ENCODE data around the gene KRT10.
"Not testable (repeated sequence)": the region's sequence is repeated elsewhere in the genome, so short reads cannot be mapped to it uniquely, and the experiment has no call there.

KRT10 gene

DNA sequence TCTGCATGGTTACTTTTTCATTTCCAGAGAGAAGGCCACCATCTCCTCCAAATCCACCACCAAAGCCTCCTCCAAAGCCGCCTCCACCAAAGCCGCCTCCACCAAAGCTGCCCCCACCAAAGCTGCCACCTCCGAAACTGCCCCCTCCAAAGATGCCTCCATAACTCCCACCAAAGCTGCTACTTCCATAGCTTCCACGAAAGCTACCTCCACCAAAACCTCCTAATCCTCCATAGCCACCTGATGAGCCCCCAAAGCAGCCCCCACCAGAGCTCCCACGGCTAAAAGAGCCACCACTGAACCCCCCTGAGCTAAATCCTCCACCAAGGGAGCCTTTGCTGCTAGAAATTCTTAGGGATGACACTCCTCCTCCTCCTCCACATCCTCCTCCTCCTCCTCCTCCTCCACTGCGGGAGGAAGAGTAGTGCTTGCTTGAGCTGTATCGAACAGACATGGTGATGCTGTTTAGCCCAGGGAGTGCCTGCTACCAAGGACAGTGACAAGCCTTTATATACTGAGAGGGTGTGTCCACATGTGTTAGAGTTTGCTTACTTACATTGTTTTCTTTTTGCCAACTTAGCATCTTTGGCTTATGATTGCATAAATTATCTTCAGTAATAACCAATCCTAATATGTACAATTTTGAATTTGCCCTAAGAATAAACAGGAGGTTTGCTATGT is at the start of gene KRT10:
Gene KRT10 (minus strand): TSS at position 483 of the 681 bp plus-strand sequence. CDS start 29 bp downstream, at position 454.
- Histone ChIP-seq H3K4me3 (ENCODE audit: low read length) (no peak within 1 kb of the TSS), H3K36me3 (ENCODE audit: control insufficient read depth, low read depth, low read length) (peaks cover 2% of the 10 kb centered on the region), H3K27me3 (ENCODE audit: control insufficient read depth, insufficient read depth, low read length) (peaks cover 27% of the 10 kb centered on the region), H3K27ac (ENCODE audit: low read length) (no peak within 1 kb of the TSS), H3K9me3 (ENCODE audit: control insufficient read depth, low read depth, low read length) (no peaks in the 10 kb centered on the region), H3K4me1 (ENCODE audit: control insufficient read depth, low read depth, low read length) (no peaks in the 10 kb centered on the region), H3K9ac (ENCODE audit: low read length) (no peak within 1 kb of the TSS)

- Histone ChIP-seq H3K9ac (ENCODE audit: low read length) (no peak overlapping the region), H3K9me3 (ENCODE audit: control insufficient read depth, low read depth, low read length) (no peaks in the 10 kb centered on the region), H3K36me3 (ENCODE audit: control insufficient read depth, low read depth, low read length) (no peaks in the 10 kb centered on the region), H3K27me3 (ENCODE audit: control insufficient read depth, insufficient read depth, low read length) (no peaks in the 10 kb centered on the region), H3K27ac (ENCODE audit: low read length) (no peak overlapping the region), H3K4me1 (ENCODE audit: control insufficient read depth, low read depth, low read length) (peaks cover 9% of the 10 kb centered on the region), H3K4me3 (ENCODE audit: low read length) (no peak overlapping the region)
Measured at GRCh38 chr17:40871316-40871715, 48.9 kb upstream of the KRT10 start.

DNA sequence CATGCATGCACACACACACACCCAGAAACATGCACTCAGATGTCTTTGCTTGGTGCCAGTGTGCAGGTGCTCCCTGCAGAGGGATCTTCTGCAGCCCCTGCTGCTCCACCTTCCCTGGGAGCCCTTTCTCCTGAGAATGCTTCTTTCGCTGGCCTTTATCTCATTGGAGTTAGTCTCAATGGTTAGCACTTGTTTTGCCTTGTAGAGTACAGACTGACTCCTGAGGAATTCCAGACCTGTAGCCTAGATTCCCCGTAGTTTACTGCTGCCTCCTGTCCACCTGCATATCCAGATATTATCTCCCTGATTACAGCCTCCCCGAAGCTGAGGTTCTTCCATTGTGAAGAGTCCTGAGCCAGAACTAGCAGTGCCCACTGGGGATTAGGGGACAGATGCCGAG is 47.7 kb upstream of the KRT10 start:
- Histone ChIP-seq H3K36me3 (ENCODE audit: control insufficient read depth, low read depth, low read length) (no peaks in the 10 kb centered on the region), H3K9me3 (ENCODE audit: control insufficient read depth, low read depth, low read length) (no peaks in the 10 kb centered on the region), H3K27ac (ENCODE audit: low read length) (no peak overlapping the region), H3K27me3 (ENCODE audit: control insufficient read depth, insufficient read depth, low read length) (no peaks in the 10 kb centered on the region), H3K9ac (ENCODE audit: low read length) (no peak overlapping the region), H3K4me3 (ENCODE audit: low read length) (no peak overlapping the region), H3K4me1 (ENCODE audit: control insufficient read depth, low read depth, low read length) (peaks cover 9% of the 10 kb centered on the region)

- Histone ChIP-seq H3K4me3 (ENCODE audit: low read length) (no peak within 1 kb of the TSS), H3K9ac (ENCODE audit: low read length) (no peak within 1 kb of the TSS), H3K9me3 (ENCODE audit: control insufficient read depth, low read depth, low read length) (no peaks in the 10 kb centered on the region), H3K27me3 (ENCODE audit: control insufficient read depth, insufficient read depth, low read length) (peaks cover 5% of the 10 kb centered on the region), H3K4me1 (ENCODE audit: control insufficient read depth, low read depth, low read length) (no peaks in the 10 kb centered on the region), H3K36me3 (ENCODE audit: control insufficient read depth, low read depth, low read length) (no peaks in the 10 kb centered on the region), H3K27ac (ENCODE audit: low read length) (no peak within 1 kb of the TSS)
Measured at GRCh38 chr17:40866838-40867237, 44.4 kb upstream of the KRT10 start, which contains the start of gene KRT12. TSS of gene KRT12 (minus strand) at chr17:40867223. CDS start at chr17:40867186, 37 bp downstream.

DNA sequence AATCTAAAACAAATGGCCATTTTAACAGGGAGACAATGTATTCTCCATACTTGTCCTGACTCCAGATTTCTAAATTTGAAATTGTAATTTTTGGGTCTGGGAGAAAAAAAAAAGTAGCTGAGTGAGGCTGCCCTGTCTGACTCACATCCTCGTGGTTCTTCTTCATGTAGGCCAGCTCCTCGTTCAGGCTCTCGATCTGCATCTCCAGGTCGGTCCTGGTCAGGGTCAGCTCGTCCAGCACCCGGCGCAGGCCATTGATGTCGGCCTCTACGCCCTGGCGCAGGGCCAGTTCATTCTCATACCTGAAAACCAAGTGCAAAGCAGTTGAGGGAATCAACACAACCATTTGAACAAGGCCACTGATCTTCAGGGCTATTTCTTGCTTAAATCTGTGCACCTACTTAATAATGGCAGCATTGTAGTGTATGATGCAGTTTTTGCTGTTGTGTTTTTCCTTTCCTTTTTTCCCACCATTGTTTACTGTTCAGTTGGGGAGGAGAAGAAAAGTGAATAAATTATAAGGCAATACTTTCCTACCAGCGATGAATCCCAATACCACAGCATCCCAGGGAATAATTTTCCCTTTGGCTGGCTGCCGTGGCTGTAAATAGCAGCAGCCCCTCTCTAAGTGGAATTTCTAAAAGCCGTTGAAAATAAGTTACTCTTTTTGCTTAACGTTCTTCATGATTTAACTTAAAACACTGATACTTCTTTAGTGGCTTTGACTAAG is 42.4 kb upstream of the KRT10 start:
- H3K27ac ChIP-seq (ENCODE audit: low read length), result no peak overlapping the region
- peaks cover 5% of the 10 kb centered on the region for H3K27me3 ChIP-seq (ENCODE audit: control insufficient read depth, insufficient read depth, low read length)
- no peaks in the 10 kb centered on the region for H3K4me1 ChIP-seq (ENCODE audit: control insufficient read depth, low read depth, low read length)

DNA sequence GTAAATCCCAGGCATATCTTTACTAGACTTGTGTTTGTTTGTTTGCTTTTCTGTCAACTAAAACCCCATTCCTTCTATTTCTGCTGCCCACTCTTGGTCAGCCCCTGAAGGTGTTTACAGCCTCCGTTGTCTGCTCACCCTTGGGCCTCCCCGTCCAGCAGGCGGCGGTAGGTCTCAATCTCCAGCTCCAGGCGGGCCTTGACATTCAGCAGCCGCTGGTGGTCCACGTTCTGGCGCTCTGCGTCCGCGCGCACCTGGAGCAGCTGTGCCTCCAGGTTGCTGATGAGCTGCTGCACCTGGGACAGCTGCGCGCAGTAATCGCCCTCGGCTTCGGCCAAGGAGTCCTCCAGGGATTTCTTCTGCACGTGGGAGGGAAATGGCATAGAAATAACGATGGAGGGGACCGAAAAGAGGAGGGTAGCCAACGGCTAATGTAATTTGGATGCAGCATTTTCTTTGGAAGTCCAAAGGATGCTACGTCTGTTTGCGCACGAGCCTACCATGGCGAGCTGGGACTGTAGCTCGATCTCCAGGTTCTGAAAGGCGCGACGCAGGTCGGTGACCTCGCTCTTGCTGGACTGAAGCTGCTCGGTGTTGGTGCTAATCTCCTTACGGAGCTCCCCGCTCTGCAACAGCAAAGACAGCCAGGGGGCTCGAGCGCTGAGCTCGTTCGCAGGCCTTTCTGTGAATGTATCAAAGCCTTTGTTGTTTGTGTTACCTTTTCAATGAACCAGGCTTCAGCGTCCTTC is 40.7 kb upstream of the KRT10 start:
- no peaks in the 10 kb centered on the region for H3K36me3 ChIP-seq (ENCODE audit: control insufficient read depth, low read depth, low read length)
- peaks cover 5% of the 10 kb centered on the region for H3K27me3 ChIP-seq (ENCODE audit: control insufficient read depth, insufficient read depth, low read length)
- H3K27ac ChIP-seq (ENCODE audit: low read length), result no peak overlapping the region
- no peaks in the 10 kb centered on the region for H3K4me1 ChIP-seq (ENCODE audit: control insufficient read depth, low read depth, low read length)
- H3K9ac ChIP-seq (ENCODE audit: low read length), result no peak overlapping the region
- no peaks in the 10 kb centered on the region for H3K9me3 ChIP-seq (ENCODE audit: control insufficient read depth, low read depth, low read length)
- no peak overlapping the region for H3K4me3 ChIP-seq (ENCODE audit: low read length)

More for the DNA sequence above, 42.4 kb upstream of the KRT10 start:
- H3K9ac ChIP-seq (ENCODE audit: low read length), result no peak overlapping the region
- H3K9me3 ChIP-seq (ENCODE audit: control insufficient read depth, low read depth, low read length), result no peaks in the 10 kb centered on the region
- no peaks in the 10 kb centered on the region for H3K36me3 ChIP-seq (ENCODE audit: control insufficient read depth, low read depth, low read length)
- no peak overlapping the region for H3K4me3 ChIP-seq (ENCODE audit: low read length)

DNA sequence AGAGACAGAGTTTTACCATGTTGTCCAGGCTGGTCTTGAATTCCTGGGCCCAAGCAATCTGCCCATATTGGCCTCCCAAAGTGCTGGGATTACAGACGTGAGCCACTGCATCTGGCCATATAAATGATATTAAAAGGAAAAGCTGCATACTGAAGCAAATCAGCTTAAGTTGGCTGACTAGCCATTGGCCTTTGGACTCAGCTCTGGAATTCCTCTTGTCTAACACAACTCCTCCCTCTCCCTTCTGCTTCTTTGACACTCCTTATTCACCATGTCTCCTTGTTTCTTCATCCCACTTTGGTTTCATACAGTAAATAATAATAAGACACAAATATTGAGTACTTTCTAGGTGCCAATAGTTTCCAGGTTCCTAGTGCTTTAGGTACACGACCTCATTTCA is 37.1 kb upstream of the KRT10 start:
- Histone ChIP-seq H3K9me3 (ENCODE audit: control insufficient read depth, low read depth, low read length) (no peaks in the 10 kb centered on the region), H3K27ac (ENCODE audit: low read length) (no peak overlapping the region), H3K4me3 (ENCODE audit: low read length) (no peak overlapping the region), H3K4me1 (ENCODE audit: control insufficient read depth, low read depth, low read length) (peaks cover 7% of the 10 kb centered on the region), H3K36me3 (ENCODE audit: control insufficient read depth, low read depth, low read length) (no peaks in the 10 kb centered on the region), H3K9ac (ENCODE audit: low read length) (no peak overlapping the region), H3K27me3 (ENCODE audit: control insufficient read depth, insufficient read depth, low read length) (peaks cover 5% of the 10 kb centered on the region)

DNA sequence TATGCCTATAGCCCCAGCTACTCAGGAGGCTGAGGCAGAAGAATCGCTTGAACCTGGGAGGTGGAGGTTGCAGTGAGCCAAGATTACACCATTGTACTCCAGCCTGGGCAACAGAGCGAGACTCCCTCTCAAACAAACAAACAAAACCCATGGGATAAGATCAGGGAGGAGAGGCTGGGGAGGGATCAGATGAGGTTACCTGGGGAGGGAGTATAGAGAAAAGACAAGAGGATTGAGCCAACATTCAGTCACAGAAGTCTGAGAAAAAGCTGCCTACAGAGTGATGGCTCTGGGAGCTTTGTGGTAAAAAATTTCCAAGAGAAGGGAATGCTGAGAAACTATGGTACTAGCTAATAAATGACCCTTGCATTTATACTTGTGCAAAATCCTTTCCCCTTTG is 36.3 kb upstream of the KRT10 start:
- H3K4me1 ChIP-seq (ENCODE audit: control insufficient read depth, low read depth, low read length); H3K9ac ChIP-seq (ENCODE audit: low read length); H3K9me3 ChIP-seq (ENCODE audit: control insufficient read depth, low read depth, low read length); H3K36me3 ChIP-seq (ENCODE audit: control insufficient read depth, low read depth, low read length); H3K4me3 ChIP-seq (ENCODE audit: low read length); H3K27me3 ChIP-seq (ENCODE audit: control insufficient read depth, insufficient read depth, low read length); H3K27ac ChIP-seq (ENCODE audit: low read length): not testable (repeated sequence)

DNA sequence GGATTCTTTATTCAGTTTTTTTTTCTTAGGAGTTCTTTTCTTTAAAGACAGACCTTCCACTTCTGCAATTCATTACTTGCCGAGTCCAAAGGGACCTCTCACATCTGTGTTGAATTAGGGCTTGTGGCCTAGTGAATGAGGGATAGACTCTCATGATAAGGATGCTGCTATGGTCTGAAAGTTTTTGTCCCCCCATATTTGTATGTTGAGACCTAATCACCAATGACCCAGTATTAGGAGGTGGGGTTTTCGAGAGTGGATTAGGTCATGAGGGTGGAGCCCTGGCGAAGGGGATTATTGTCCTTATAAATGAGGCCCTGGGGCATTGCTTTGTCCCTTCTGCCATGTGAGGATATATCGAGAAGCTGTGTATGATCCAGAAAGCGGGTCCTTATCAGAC is 35.1 kb upstream of the KRT10 start:
- Histone ChIP-seq H3K27ac (ENCODE audit: low read length) (no peak overlapping the region), H3K4me1 (ENCODE audit: control insufficient read depth, low read depth, low read length) (peaks cover 18% of the 10 kb centered on the region), H3K27me3 (ENCODE audit: control insufficient read depth, insufficient read depth, low read length) (no peaks in the 10 kb centered on the region)

GRCh38 chr17:40854175-40854814 is 31.9 kb upstream of the KRT10 start:
- Histone ChIP-seq H3K36me3 (ENCODE audit: control insufficient read depth, low read depth, low read length) (no peaks in the 10 kb centered on the region), H3K27me3 (ENCODE audit: control insufficient read depth, insufficient read depth, low read length) (no peaks in the 10 kb centered on the region), H3K4me3 (ENCODE audit: low read length) (no peak overlapping the region), H3K9ac (ENCODE audit: low read length) (no peak overlapping the region), H3K9me3 (ENCODE audit: control insufficient read depth, low read depth, low read length) (no peaks in the 10 kb centered on the region), H3K27ac (ENCODE audit: low read length) (no peak overlapping the region), H3K4me1 (ENCODE audit: control insufficient read depth, low read depth, low read length) (peaks cover 19% of the 10 kb centered on the region)

More for the DNA sequence above, 35.1 kb upstream of the KRT10 start:
- no peak overlapping the region for H3K9ac ChIP-seq (ENCODE audit: low read length)
- no peaks in the 10 kb centered on the region for H3K36me3 ChIP-seq (ENCODE audit: control insufficient read depth, low read depth, low read length)
- no peaks in the 10 kb centered on the region for H3K9me3 ChIP-seq (ENCODE audit: control insufficient read depth, low read depth, low read length)
- H3K4me3 ChIP-seq (ENCODE audit: low read length), result no peak overlapping the region

DNA sequence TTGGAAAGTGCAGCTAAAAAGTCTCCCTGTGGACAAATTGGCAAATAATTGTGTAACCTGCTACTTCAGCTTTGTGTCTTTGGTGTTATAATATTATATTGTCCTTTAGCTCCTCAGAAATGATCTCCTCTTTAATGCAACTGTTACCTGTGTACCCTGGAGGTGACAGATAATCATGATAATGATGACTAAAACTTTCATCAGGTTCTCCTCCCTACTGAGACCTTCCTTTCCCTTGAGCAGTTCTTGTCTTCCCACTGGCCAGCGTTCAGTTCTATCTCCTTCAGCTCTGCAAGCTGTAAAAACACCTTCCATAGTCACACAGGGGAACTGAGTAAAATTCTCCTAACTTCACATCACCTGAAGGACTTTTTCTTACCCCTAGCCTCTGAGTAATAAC is 29.9 kb upstream of the KRT10 start:
- H3K4me1 ChIP-seq (ENCODE audit: control insufficient read depth, low read depth, low read length), result peaks cover 15% of the 10 kb centered on the region
- H3K36me3 ChIP-seq (ENCODE audit: control insufficient read depth, low read depth, low read length), result no peaks in the 10 kb centered on the region
- no peak overlapping the region for H3K9ac ChIP-seq (ENCODE audit: low read length)
- H3K27ac ChIP-seq (ENCODE audit: low read length), result no peak overlapping the region
- no peaks in the 10 kb centered on the region for H3K9me3 ChIP-seq (ENCODE audit: control insufficient read depth, low read depth, low read length)
- no peak overlapping the region for H3K4me3 ChIP-seq (ENCODE audit: low read length)
- H3K27me3 ChIP-seq (ENCODE audit: control insufficient read depth, insufficient read depth, low read length), result no peaks in the 10 kb centered on the region
